K562 (cell line): ENCODE results near the gene KDM4C. TPM values are rescaled to one million over a fixed set of nuclear protein-coding genes. Genes with fewer than 3 reads are reported as not detected.

Experiments used
- CBX3 ChIP-seq, 2 experiments: IDR thresholded peaks; 1 replicate in 1 of 2; 2 replicates in 1 of 2; pipeline ENCODE4 v1.6.1; 2012; ENCODE audit warnings: inconsistent platforms in 2 of 2, low read length in 2 of 2, borderline replicate concordance in 1 of 2, control low read depth in 1 of 2
- E4F1 ChIP-seq: fragments of 250-450 bp; sonication (Bioruptor Pico); IDR thresholded peaks from 2 replicates; pipeline ENCODE4 v1.5.0; 2021; ENCODE audit warnings: mild to moderate bottlenecking, borderline replicate concordance
- EP400 ChIP-seq: fragments of 450-650 bp; IDR thresholded peaks from 2 replicates; pipeline ENCODE4 v1.6.1; 2017; ENCODE audit warnings: antibody characterized with exemption, mild to moderate bottlenecking, moderate library complexity
- FOXJ3 ChIP-seq: sonication (generic); formaldehyde crosslinking; IDR thresholded peaks from 2 replicates; pipeline ENCODE4 v1.4.0; 2020; ENCODE audit warnings: mild to moderate bottlenecking, missing genetic modification reagents
- FOXK2 ChIP-seq, 2 experiments: fragments of 450-650 bp; IDR thresholded peaks in 1 of 2; conservative IDR thresholded peaks in 1 of 2; 2 replicates each; pipeline ENCODE4 v1.6.1; 2016; ENCODE audit warnings: low read depth in 2 of 2, mild to moderate bottlenecking in 1 of 2
- GATAD2A ChIP-seq: fragments of 450-650 bp; IDR thresholded peaks from 2 replicates; pipeline ENCODE4 v1.6.1; 2017
- HMBOX1 ChIP-seq: sonication (generic); IDR thresholded peaks from 2 replicates; pipeline ENCODE4 v1.6.1; 2016
- HNRNPH1 ChIP-seq: fragments of 200-400 bp; formaldehyde crosslinking; optimal IDR thresholded peaks from 2 replicates; pipeline ENCODE3; 2017; ENCODE audit warnings: low read depth, mild to moderate bottlenecking, low read length, moderate library complexity
- HOMEZ ChIP-seq: fragments of 250-450 bp; sonication (Bioruptor Pico); IDR thresholded peaks from 2 replicates; pipeline ENCODE4 v1.4.0; 2020; ENCODE audit warnings: mild to moderate bottlenecking, moderate library complexity
- MBD1 ChIP-seq: fragments of 250-450 bp; sonication (Bioruptor Pico); IDR thresholded peaks from 2 replicates; pipeline ENCODE4 v1.8.0; 2022; ENCODE audit warnings: inconsistent platforms
- MEIS2 ChIP-seq: fragments of 450-650 bp; IDR thresholded peaks from 2 replicates; pipeline ENCODE4 v1.6.1; 2014; ENCODE audit warnings: mild to moderate bottlenecking; ENCODE audit not compliant: partially characterized antibody
- NBN ChIP-seq: fragments of 450-650 bp; IDR thresholded peaks from 2 replicates; pipeline ENCODE4 v1.6.1; 2016; ENCODE audit warnings: low read depth, mild to moderate bottlenecking
- NCOA1 ChIP-seq: fragments of 450-650 bp; IDR thresholded peaks from 2 replicates; pipeline ENCODE4 v1.6.1; 2016; ENCODE audit warnings: low read depth
- PHF20 ChIP-seq: fragments of 450-650 bp; IDR thresholded peaks from 2 replicates; pipeline ENCODE4 v1.6.1; 2018; ENCODE audit not compliant: partially characterized antibody
- RFX5 ChIP-seq: IDR thresholded peaks from 2 replicates; pipeline ENCODE4 v1.6.1; 2011; ENCODE audit warnings: low read depth, mild to moderate bottlenecking, improper control_type of control experiment, low read length
- SIRT6 ChIP-seq: IDR thresholded peaks from one replicate; pipeline ENCODE4 v1.6.1; 2012; ENCODE audit warnings: low read depth, mild to moderate bottlenecking, control low read depth, inconsistent platforms, low read length, moderate library complexity
- TCF7 ChIP-seq: sonication (generic); IDR thresholded peaks from 2 replicates; pipeline ENCODE4 v1.6.1; 2016; ENCODE audit warnings: antibody characterized with exemption, borderline replicate concordance
- TFAM ChIP-seq: fragments of 250-450 bp; sonication (Bioruptor Pico); conservative IDR thresholded peaks from 2 replicates; pipeline ENCODE4 v1.5.0; 2021; ENCODE audit warnings: mild to moderate bottlenecking, moderate library complexity
- ZEB2 ChIP-seq: fragments of 450-650 bp; IDR thresholded peaks from 2 replicates; pipeline ENCODE4 v1.6.1; 2016
- ZNF12 ChIP-seq: sonication (generic); formaldehyde crosslinking; IDR thresholded peaks from 2 replicates; pipeline ENCODE4 v1.4.0; 2020; ENCODE audit warnings: mild to moderate bottlenecking, missing genetic modification reagents
- ZNF280A ChIP-seq: fragments of 450-650 bp; IDR thresholded peaks from 2 replicates; pipeline ENCODE4 v1.6.1; 2018; ENCODE audit warnings: mild to moderate bottlenecking, low read depth; ENCODE audit not compliant: partially characterized antibody
- polyA plus RNA-seq, 8 experiments: library from polyadenylated mRNA; depleted of rRNA in 4 of 8; stranded (reverse) in 5 of 8; unstranded in 3 of 8; fragments of >200 nt; fragmentation: Nextera tagmentation in 2 of 8; fragmentation: Illumina TruSeq in 1 of 8; extraction: Ambion mirVana in 2 of 8; extraction: Trizol in 1 of 8; gene quantifications; 2 replicates each; pipeline versions ENCODE4 v1.2.1 to v1.2.3, GENCODE V29; 2011 to 2014; ENCODE audit warnings: inconsistent platforms in 1 of 8, missing spikeins in 1 of 8
- total RNA-seq, 7 experiments: library from RNA; depleted of rRNA in 6 of 7; stranded (reverse); fragments of >200 nt in 6 of 7; fragmentation: Illumina TruSeq in 2 of 7; extraction: Trizol in 2 of 7; gene quantifications; 2 replicates each; pipeline versions ENCODE4 v1.2.1 to v1.2.3, GENCODE V29; 2011 to 2021; ENCODE audit warnings: low replicate concordance in 1 of 7

The KDM4C gene
- total and polyA plus RNA-seq, 9 of the 15 experiments (the other 6 are each of a cell fraction or from before 2014, with no cell fraction given): 5.4 to 17.0 (median 12.6) TPM

- TF ChIP-seq E4F1 (CRISPR knock-in tag) (no peak), CBX3 (IDR thresholded peaks at IDR 0.05; ENCODE audit: borderline replicate concordance in 1 of 2, low read length in 2 of 2) (no peak; a peak in 1 of 3 replicates), HNRNPH1 (no peak), ZNF280A (no peak), NBN (no peak), NCOA1 (no peak), RFX5 (no peak), PHF20 (peak; percentile 67), ZEB2 (no peak), HOMEZ (CRISPR knock-in tag) (no peak), GATAD2A (no peak), ZNF12 (CRISPR knock-in tag) (no peak), TCF7 (no peak), FOXK2 (conservative IDR thresholded peaks at IDR 0.05 in 1 of 2, IDR thresholded peaks at IDR 0.05 in 1 of 2; ENCODE audit: low read depth in 2 of 2) (peak; percentile 18 to 24; a peak in 2 of 4 replicates), MBD1 (CRISPR knock-in tag) (no peak), FOXJ3 (CRISPR knock-in tag) (no peak), HMBOX1 (no peak), MEIS2 (peak; percentile 74), EP400 (peak; percentile 95), SIRT6 (no peak), TFAM (no peak)
Measured at GRCh38 chr9:6757456-6758247, at the start of gene KDM4C (continued).
